ENCODE results near the gene ITPK1.
"Not testable (repeated sequence)": the region's sequence is repeated elsewhere in the genome, so short reads cannot be mapped to it uniquely, and the experiment has no call there.

The ITPK1 gene

GRCh38 chr14:93115821-93116675, at the start of gene ITPK1:
TSS of gene ITPK1 (minus strand) at chr14:93115925. CDS start at chr14:93115163, 762 bp downstream.
- peak; percentile 42 to 79 for DNase-seq

- peak; percentile 17 to 25 for DNase-seq
Measured at GRCh38 chr14:93163564-93163963, 47.8 kb upstream of the ITPK1 start.

GRCh38 chr14:93161411-93161940, 45.8 kb upstream of the ITPK1 start:
- DNase-seq = no peak

- DNase-seq = peak; percentile 48 to 80
Measured at GRCh38 chr14:93160353-93160801, 44.7 kb upstream of the ITPK1 start.

- not testable (repeated sequence) for DNase-seq
Measured at GRCh38 chr14:93159625-93160352, 44.1 kb upstream of the ITPK1 start.

GRCh38 chr14:93158349-93158748, 42.6 kb upstream of the ITPK1 start:
- DNase-seq = not testable (repeated sequence)

- no peak for DNase-seq
Measured at GRCh38 chr14:93156693-93157369, 41.1 kb upstream of the ITPK1 start.

- DNase-seq = no peak
Measured at GRCh38 chr14:93155667-93156066, 39.9 kb upstream of the ITPK1 start.

GRCh38 chr14:93153121-93153520, 37.4 kb upstream of the ITPK1 start:
- no peak for DNase-seq

GRCh38 chr14:93150227-93151208, 34.8 kb upstream of the ITPK1 start:
- DNase-seq = no peak

- no peak for DNase-seq
Measured at GRCh38 chr14:93148979-93149378, 33.3 kb upstream of the ITPK1 start.

GRCh38 chr14:93146119-93146518, 30.4 kb upstream of the ITPK1 start:
- no peak for DNase-seq

- DNase-seq = no peak
Measured at GRCh38 chr14:93142854-93143652, 27.3 kb upstream of the ITPK1 start.

GRCh38 chr14:93137864-93138263, 22.1 kb upstream of the ITPK1 start:
- peak; percentile 90 to 98 for DNase-seq

- not testable (repeated sequence) for DNase-seq
Measured at GRCh38 chr14:93136508-93136907, 20.8 kb upstream of the ITPK1 start.

- no peak for DNase-seq
Measured at GRCh38 chr14:93136009-93136408, 20.3 kb upstream of the ITPK1 start.

- no peak for DNase-seq
Measured at GRCh38 chr14:93135399-93135798, 19.7 kb upstream of the ITPK1 start.

- DNase-seq = no peak
Measured at GRCh38 chr14:93133464-93133863, 17.7 kb upstream of the ITPK1 start.

- DNase-seq = peak; percentile 59 to 73
Measured at GRCh38 chr14:93132472-93133065, 16.8 kb upstream of the ITPK1 start.

- not testable (repeated sequence) for DNase-seq
Measured at GRCh38 chr14:93131257-93131820, 15.6 kb upstream of the ITPK1 start.

Data from NCI-H524 (cell line).